ENCODE data around the gene ACY1. TPM values are rescaled to one million over a fixed set of nuclear protein-coding genes. Genes with fewer than 3 reads are reported as not detected.

Gene ACY1
- polyA plus RNA-seq, 1 donor (not counting 4 experiments of a cell fraction or from before 2014, with no cell fraction given): 71.8 TPM

- dilution Hi-C loops (cut with MboI; ENCODE audit: extremely low pct_ligation_motif_present, low sequenced_read_pairs): no loop called here
- peaks cover 3% of the 10 kb centered on the region for H3K9me1 ChIP-seq (ENCODE audit: control insufficient read depth, extremely low read depth, insufficient read depth, low read length)
- peak within 1 kb of the TSS; percentile 79 to 100 (median 99) for H3K4me3 ChIP-seq (ENCODE audit: control insufficient read depth in 2 of 3, extremely low read depth in 1 of 3, insufficient read depth in 2 of 3, low read depth in 1 of 3, low read length in 3 of 3)
- H2AFZ ChIP-seq (ENCODE audit: control insufficient read depth, low read length): peak within 1 kb of the TSS; percentile 72
- H3K27me3 ChIP-seq (ENCODE audit: control insufficient read depth, extremely low read depth, insufficient read depth, low read length): no peaks in the 10 kb centered on the region
- H3K9ac ChIP-seq (ENCODE audit: control insufficient read depth, extremely low read depth, insufficient read depth, low read length): peak within 1 kb of the TSS; percentile 100
- peaks cover 9% of the 10 kb centered on the region for H4K20me1 ChIP-seq (ENCODE audit: control insufficient read depth, extremely low read depth, insufficient read depth, low read length)
- peak within 1 kb of the TSS; percentile 90 for H3K27ac ChIP-seq (ENCODE audit: control insufficient read depth, insufficient read depth, low read length)
- H3K4me1 ChIP-seq (ENCODE audit: control insufficient read depth, extremely low read depth, insufficient read depth, low read length): peaks cover 25% of the 10 kb centered on the region
- FAIRE-seq: peak; percentile 90
- H3K9me3 ChIP-seq (ENCODE audit: control insufficient read depth, low read depth, low read length): no peaks in the 10 kb centered on the region
- TF ChIP-seq, protein P1, sequence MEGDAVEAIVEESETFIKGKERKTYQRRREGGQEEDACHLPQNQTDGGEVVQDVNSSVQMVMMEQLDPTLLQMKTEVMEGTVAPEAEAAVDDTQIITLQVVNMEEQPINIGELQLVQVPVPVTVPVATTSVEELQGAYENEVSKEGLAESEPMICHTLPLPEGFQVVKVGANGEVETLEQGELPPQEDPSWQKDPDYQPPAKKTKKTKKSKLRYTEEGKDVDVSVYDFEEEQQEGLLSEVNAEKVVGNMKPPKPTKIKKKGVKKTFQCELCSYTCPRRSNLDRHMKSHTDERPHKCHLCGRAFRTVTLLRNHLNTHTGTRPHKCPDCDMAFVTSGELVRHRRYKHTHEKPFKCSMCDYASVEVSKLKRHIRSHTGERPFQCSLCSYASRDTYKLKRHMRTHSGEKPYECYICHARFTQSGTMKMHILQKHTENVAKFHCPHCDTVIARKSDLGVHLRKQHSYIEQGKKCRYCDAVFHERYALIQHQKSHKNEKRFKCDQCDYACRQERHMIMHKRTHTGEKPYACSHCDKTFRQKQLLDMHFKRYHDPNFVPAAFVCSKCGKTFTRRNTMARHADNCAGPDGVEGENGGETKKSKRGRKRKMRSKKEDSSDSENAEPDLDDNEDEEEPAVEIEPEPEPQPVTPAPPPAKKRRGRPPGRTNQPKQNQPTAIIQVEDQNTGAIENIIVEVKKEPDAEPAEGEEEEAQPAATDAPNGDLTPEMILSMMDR (optimal IDR thresholded peaks at IDR 0.05 in 1 of 3, IDR thresholded peaks at IDR 0.05 in 1 of 3, conservative IDR thresholded peaks at IDR 0.05 in 1 of 3; ENCODE audit: extremely low read depth in 1 of 3, insufficient read depth in 2 of 3, low read length in 3 of 3): no peak
- TF ChIP-seq EZH2 (IDR thresholded peaks at IDR 0.05; ENCODE audit: low read length): no peak
- DNase-seq (ENCODE audit: low read depth, low spot score): peak; percentile 86
- H3K36me3 ChIP-seq (ENCODE audit: control insufficient read depth in 2 of 2, extremely low read depth in 1 of 2, insufficient read depth in 2 of 2, low read length in 2 of 2): peaks cover 23 to 34% of the 10 kb centered on the region in 2 experiments
- H3K79me2 ChIP-seq (ENCODE audit: control insufficient read depth, insufficient read depth, low read length): peaks cover 32% of the 10 kb centered on the region
- H3K4me2 ChIP-seq (ENCODE audit: control insufficient read depth, extremely low read depth, insufficient read depth, low read depth, low read length): peak within 1 kb of the TSS; percentile 99
Measured at GRCh38 chr3:51995346-51996163, 12.2 kb downstream of the ACY1 start, which contains the start of gene RPL29. Gene RPL29 (minus strand): TSS chr3:51995895. CDS start chr3:51995461, 434 bp downstream.

GRCh38 chr3:51997172-51997571, 13.8 kb downstream of the ACY1 start:
- dilution Hi-C loops (cut with MboI; ENCODE audit: extremely low pct_ligation_motif_present, low sequenced_read_pairs): no loop called here
- FAIRE-seq: no peak
- peaks cover 30% of the 10 kb centered on the region for H3K79me2 ChIP-seq (ENCODE audit: control insufficient read depth, insufficient read depth, low read length)
- H3K4me2 ChIP-seq (ENCODE audit: control insufficient read depth, extremely low read depth, insufficient read depth, low read depth, low read length): no peak overlapping the region
- DNase-seq (ENCODE audit: low read depth, low spot score): no peak
- TF ChIP-seq, protein P1 (optimal IDR thresholded peaks at IDR 0.05 in 1 of 3, IDR thresholded peaks at IDR 0.05 in 1 of 3, conservative IDR thresholded peaks at IDR 0.05 in 1 of 3; ENCODE audit: extremely low read depth in 1 of 3, insufficient read depth in 2 of 3, low read length in 3 of 3): no peak
- no peak for TF ChIP-seq EZH2 (IDR thresholded peaks at IDR 0.05; ENCODE audit: low read length)
- peaks cover 29% of the 10 kb centered on the region for H3K4me1 ChIP-seq (ENCODE audit: control insufficient read depth, extremely low read depth, insufficient read depth, low read length)
- H4K20me1 ChIP-seq (ENCODE audit: control insufficient read depth, extremely low read depth, insufficient read depth, low read length): peaks cover 9% of the 10 kb centered on the region
- H3K9ac ChIP-seq (ENCODE audit: control insufficient read depth, extremely low read depth, insufficient read depth, low read length): no peak overlapping the region
- peaks cover 3% of the 10 kb centered on the region for H3K9me1 ChIP-seq (ENCODE audit: control insufficient read depth, extremely low read depth, insufficient read depth, low read length)
- no peaks in the 10 kb centered on the region for H3K9me3 ChIP-seq (ENCODE audit: control insufficient read depth, low read depth, low read length)
- H3K36me3 ChIP-seq (ENCODE audit: control insufficient read depth in 2 of 2, extremely low read depth in 1 of 2, insufficient read depth in 2 of 2, low read length in 2 of 2): peaks cover 20 to 24% of the 10 kb centered on the region in 2 experiments
- H3K27ac ChIP-seq (ENCODE audit: control insufficient read depth, insufficient read depth, low read length): no peak overlapping the region
- no peak overlapping the region for H3K4me3 ChIP-seq (ENCODE audit: control insufficient read depth in 2 of 3, extremely low read depth in 1 of 3, insufficient read depth in 2 of 3, low read depth in 1 of 3, low read length in 3 of 3)
- H3K27me3 ChIP-seq (ENCODE audit: control insufficient read depth, extremely low read depth, insufficient read depth, low read length): no peaks in the 10 kb centered on the region
- no peak overlapping the region for H2AFZ ChIP-seq (ENCODE audit: control insufficient read depth, low read length)
